SKM-1 treated with dmso at 0.1 percent for 144 hours (cell line): ENCODE data around the gene TAPT1.
"Not testable (repeated sequence)": the region's sequence is repeated elsewhere in the genome, so short reads cannot be mapped to it uniquely, and the experiment has no call there.

ENCODE experiments used
- DNase-seq: peaks from one replicate; lab custom pipeline; 2025; ENCODE audit not compliant: unreplicated experiment; lab: John Stamatoyannopoulos, UW

The TAPT1 gene

GRCh38 chr4:16187455-16187854, 38.8 kb downstream of the TAPT1 start:
- no peak for DNase-seq

GRCh38 chr4:16186986-16187385, 39.3 kb downstream of the TAPT1 start:
- DNase-seq, result no peak

- DNase-seq, result no peak
Measured at GRCh38 chr4:16183604-16184003, 42.7 kb downstream of the TAPT1 start.

- DNase-seq, result no peak
Measured at GRCh38 chr4:16176621-16177020, 49.6 kb downstream of the TAPT1 start.

- DNase-seq, result no peak
Measured at GRCh38 chr4:16171831-16172230, 54.4 kb downstream of the TAPT1 start.

GRCh38 chr4:16169490-16169889, 56.8 kb downstream of the TAPT1 start:
- no peak for DNase-seq

- DNase-seq, result no peak
Measured at GRCh38 chr4:16168710-16169388, 57.4 kb downstream of the TAPT1 start.

- no peak for DNase-seq
Measured at GRCh38 chr4:16168144-16168543, 58.1 kb downstream of the TAPT1 start.

GRCh38 chr4:16165931-16166330, 60.3 kb downstream of the TAPT1 start:
- DNase-seq, result no peak

- no peak for DNase-seq
Measured at GRCh38 chr4:16162891-16163290, 63.4 kb downstream of the TAPT1 start.

- DNase-seq, result no peak
Measured at GRCh38 chr4:16161851-16162408, 64.3 kb downstream of the TAPT1 start.

- DNase-seq, result no peak
Measured at GRCh38 chr4:16160457-16160856, 65.8 kb downstream of the TAPT1 start.

GRCh38 chr4:16159286-16159685, 67.0 kb downstream of the TAPT1 start:
- DNase-seq, result no peak

- no peak for DNase-seq
Measured at GRCh38 chr4:16158504-16158852, 67.8 kb downstream of the TAPT1 start.

- no peak for DNase-seq
Measured at GRCh38 chr4:16157609-16158503, 68.4 kb downstream of the TAPT1 start.

GRCh38 chr4:16155528-16156169, 70.6 kb downstream of the TAPT1 start:
- DNase-seq, result no peak

GRCh38 chr4:16154451-16154850, 71.8 kb downstream of the TAPT1 start:
- DNase-seq, result no peak

- DNase-seq, result no peak
Measured at GRCh38 chr4:16150716-16151115, 75.6 kb downstream of the TAPT1 start.

- not testable (repeated sequence) for DNase-seq
Measured at GRCh38 chr4:16144913-16145312, 81.4 kb downstream of the TAPT1 start.

GRCh38 chr4:16142598-16143310, 83.5 kb downstream of the TAPT1 start:
- no peak for DNase-seq

GRCh38 chr4:16140879-16141249, 85.4 kb downstream of the TAPT1 start:
- DNase-seq, result no peak
